Measurements from ENCODE around the gene DAB2.

- TF ChIP-seq CTCF (IDR thresholded peaks at IDR 0.05; ENCODE audit: poor library complexity, severe bottlenecking): no peak
- TF ChIP-seq EP300 (conservative IDR thresholded peaks at IDR 0.05; ENCODE audit: poor library complexity, severe bottlenecking): no peak
- no peak for TF ChIP-seq POLR2AphosphoS5 (IDR thresholded peaks at IDR 0.05)
- no peak for TF ChIP-seq SMC3 (conservative IDR thresholded peaks at IDR 0.05; ENCODE audit: poor library complexity)
- TF ChIP-seq EZH2 (IDR thresholded peaks at IDR 0.05; ENCODE audit: borderline replicate concordance, insufficient read depth, low read length, poor library complexity, severe bottlenecking): no peak
These were observed 60.4 kb downstream of the DAB2 start, which contains the start of gene C9 for GRCh38 chr5:39364367-39364766.
